SK-N-SH (cell line): ENCODE data around the gene CCDC148.
"Not testable (repeated sequence)": the region's sequence is repeated elsewhere in the genome, so short reads cannot be mapped to it uniquely, and the experiment has no call there.

ENCODE experiments used
- CTCF ChIP-seq: fragments of 200-600 bp; sonication (generic); IDR thresholded peaks from 2 replicates; pipeline ENCODE4 v1.6.1; 2017; ENCODE audit warnings: antibody characterized with exemption, mild to moderate bottlenecking, moderate library complexity
- EZH2phosphoT487 ChIP-seq: fragments of 200-600 bp; sonication (generic); IDR thresholded peaks from 2 replicates; pipeline ENCODE4 v1.6.1; 2017; ENCODE audit warnings: low read depth, mixed run types, mild to moderate bottlenecking, antibody characterized with exemption, moderate library complexity, borderline replicate concordance
- MAX ChIP-seq: IDR thresholded peaks from 2 replicates; pipeline ENCODE4 v1.4.0; 2012; ENCODE audit warnings: low read depth
- NRF1 ChIP-seq: IDR thresholded peaks from 2 replicates; pipeline ENCODE4 v1.6.1; 2012; ENCODE audit warnings: low read depth, mild to moderate bottlenecking, low read length
- PBX3 ChIP-seq: IDR thresholded peaks from 2 replicates; pipeline ENCODE4; 2012

GRCh38 chr2:158439062-158439461 lies 17.5 kb downstream of the CCDC148 start:
- TF ChIP-seq MAX, PBX3, CTCF, NRF1, EZH2phosphoT487: not testable (repeated sequence)
